ENCODE data around the gene NRAP. TPM values are rescaled to one million over a fixed set of nuclear protein-coding genes. Genes with fewer than 3 reads are reported as not detected.

NRAP gene
- total RNA-seq, 6 donors from 2014 or later, result 0.11 TPM; not detected in 5

DNA sequence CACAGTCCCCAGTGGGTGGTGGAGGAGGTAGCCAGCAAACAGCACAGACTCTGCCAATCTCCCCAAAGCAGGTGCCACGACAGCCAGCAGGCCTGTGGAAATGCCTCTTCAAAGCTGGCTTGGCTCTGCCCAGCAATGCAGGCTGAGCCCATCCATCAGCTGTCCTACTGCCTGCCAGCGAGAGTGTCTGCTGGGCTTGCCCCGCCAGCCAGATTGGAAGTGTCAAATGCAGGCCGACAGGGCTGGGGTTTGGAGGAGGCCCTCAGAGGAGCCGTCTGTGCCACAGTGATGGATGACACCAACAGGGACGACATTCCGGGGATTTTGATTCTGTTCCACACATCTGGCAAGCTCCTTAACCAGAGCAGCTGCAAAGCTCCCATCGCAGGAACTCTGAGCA, 94.3 kb downstream of the NRAP start:
- no peaks in the 10 kb centered on the region for H3K36me3 ChIP-seq
- TF ChIP-seq POLR2A (IDR thresholded peaks at IDR 0.05) (no peak), POLR2AphosphoS5 (IDR thresholded peaks at IDR 0.05) (no peak), EP300 (IDR thresholded peaks at IDR 0.05) (no peak)
- TF ChIP-seq, protein P1, sequence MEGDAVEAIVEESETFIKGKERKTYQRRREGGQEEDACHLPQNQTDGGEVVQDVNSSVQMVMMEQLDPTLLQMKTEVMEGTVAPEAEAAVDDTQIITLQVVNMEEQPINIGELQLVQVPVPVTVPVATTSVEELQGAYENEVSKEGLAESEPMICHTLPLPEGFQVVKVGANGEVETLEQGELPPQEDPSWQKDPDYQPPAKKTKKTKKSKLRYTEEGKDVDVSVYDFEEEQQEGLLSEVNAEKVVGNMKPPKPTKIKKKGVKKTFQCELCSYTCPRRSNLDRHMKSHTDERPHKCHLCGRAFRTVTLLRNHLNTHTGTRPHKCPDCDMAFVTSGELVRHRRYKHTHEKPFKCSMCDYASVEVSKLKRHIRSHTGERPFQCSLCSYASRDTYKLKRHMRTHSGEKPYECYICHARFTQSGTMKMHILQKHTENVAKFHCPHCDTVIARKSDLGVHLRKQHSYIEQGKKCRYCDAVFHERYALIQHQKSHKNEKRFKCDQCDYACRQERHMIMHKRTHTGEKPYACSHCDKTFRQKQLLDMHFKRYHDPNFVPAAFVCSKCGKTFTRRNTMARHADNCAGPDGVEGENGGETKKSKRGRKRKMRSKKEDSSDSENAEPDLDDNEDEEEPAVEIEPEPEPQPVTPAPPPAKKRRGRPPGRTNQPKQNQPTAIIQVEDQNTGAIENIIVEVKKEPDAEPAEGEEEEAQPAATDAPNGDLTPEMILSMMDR (IDR thresholded peaks at IDR 0.05), result no peak
- H3K4me1 ChIP-seq, result no peaks in the 10 kb centered on the region
- H3K27me3 ChIP-seq, result no peaks in the 10 kb centered on the region
- WGBS, 2 donors, result 49 to 67% methylated on average over 5 to 7 of the region's 8 CpGs
- no peak for ATAC-seq (ENCODE audit: low FRiP score in 2 of 2)
- no peaks in the 10 kb centered on the region for H3K9me3 ChIP-seq
- no peak overlapping the region for H3K27ac ChIP-seq
- DNase-seq, result no peak
- H3K4me3 ChIP-seq, result no peak overlapping the region

DNA sequence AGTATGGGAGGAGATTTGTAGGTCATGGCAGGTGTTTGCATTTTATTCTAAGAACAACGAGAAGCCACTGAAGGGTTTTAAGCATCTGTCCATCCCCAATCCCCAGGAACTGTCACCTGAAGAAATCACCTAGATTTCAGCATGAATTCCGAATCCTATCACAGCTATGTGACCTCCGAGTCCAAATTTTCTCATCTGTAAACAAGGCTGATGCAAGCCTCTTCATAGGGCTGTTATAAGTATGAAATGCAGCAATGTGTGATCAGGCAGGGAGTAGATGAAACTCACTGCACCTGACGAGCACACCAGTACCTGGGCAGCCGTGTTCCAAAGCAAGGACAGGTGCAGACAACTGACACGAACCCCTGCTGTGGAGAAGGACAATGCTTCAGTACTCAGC, 97.0 kb downstream of the NRAP start:
- WGBS, 2 donors, result 65 to 66% methylated on average over 6 of the region's 6 CpGs
- H3K27ac ChIP-seq, result no peak overlapping the region
- TF ChIP-seq EP300 (IDR thresholded peaks at IDR 0.05) (no peak), POLR2AphosphoS5 (IDR thresholded peaks at IDR 0.05) (no peak), POLR2A (IDR thresholded peaks at IDR 0.05) (no peak)
- TF ChIP-seq, protein P1 (IDR thresholded peaks at IDR 0.05), result no peak
- DNase-seq (no peak), ATAC-seq (ENCODE audit: low FRiP score in 2 of 2) (no peak)
- no peaks in the 10 kb centered on the region for H3K9me3 ChIP-seq
- no peaks in the 10 kb centered on the region for H3K36me3 ChIP-seq
- H3K4me1 ChIP-seq, result peaks cover 0 to 5% (median 1%) of the 10 kb centered on the region in 4 donors
- H3K4me3 ChIP-seq, result no peak overlapping the region
- H3K27me3 ChIP-seq, result no peaks in the 10 kb centered on the region

DNA sequence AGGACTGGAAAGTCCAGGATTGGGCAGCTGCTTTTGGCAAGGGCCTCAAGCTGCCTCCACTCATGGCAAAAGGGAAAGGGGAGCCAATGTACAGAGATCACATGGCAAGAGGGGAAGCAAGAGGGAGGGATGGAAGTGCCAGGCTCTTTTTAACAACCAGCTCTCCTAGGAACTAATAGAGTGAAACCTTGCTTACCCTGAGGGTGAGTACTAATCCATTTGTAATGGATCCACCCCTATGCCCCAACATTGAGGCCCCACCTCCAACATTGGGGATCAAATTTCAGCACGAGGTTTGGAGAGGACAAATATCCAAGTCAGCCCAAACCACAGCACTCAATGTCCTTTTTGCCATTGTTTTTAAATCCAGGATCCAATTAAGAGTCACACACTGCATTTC, 98.5 kb downstream of the NRAP start:
- WGBS, 2 donors, result 23 to 25% methylated on average over 1 of the region's 1 CpG
- no peak for ATAC-seq (ENCODE audit: low FRiP score in 2 of 2)

DNA sequence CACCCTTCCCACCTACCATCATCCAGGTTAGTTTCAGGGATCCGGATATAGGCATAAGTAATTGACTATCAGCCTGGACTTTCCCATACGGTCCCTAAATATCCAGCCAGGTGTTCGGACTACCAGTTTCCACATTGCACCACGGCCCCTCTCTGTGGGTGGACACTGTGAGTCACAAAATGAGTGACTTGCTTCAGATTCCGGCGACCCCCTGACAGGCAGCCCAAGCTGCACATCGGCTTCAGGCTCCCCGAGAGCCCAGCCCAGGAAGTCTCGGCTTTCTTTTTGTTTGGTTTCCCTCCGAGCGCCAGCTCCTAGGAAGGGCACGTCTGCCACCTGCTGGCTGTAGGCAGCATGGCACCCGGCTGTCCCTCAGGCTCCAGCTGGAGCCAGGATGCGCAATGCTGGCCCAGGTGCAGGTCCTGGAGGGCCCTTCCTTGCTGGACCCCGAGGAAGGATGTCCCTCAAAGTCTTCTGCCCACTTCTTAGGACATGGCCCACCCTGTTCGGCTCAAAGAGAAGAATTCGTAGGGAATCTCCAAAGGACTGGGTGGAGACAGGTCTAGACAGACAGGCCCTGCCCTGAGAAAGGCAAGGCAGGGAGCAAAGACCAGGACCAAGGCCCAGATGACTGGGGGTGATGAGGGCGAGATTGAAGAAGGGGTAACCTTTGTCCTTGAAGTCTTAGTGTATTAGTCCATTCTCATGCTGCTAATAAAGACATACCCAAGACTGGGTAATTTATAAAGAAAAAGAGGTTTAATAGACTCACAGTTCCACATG, 100.3 kb downstream of the NRAP start:
- Histone ChIP-seq H3K4me1 (peaks cover 0 to 5% (median 1%) of the 10 kb centered on the region in 4 donors), H3K27ac (no peak overlapping the region), H3K27me3 (peaks cover 0 to 1% (median 0%) of the 10 kb centered on the region in 4 donors), H3K4me3 (peak overlapping the region in 3 of 4 donors; percentile 9 to 45 (median 41)), H3K9me3 (no peaks in the 10 kb centered on the region), H3K36me3 (no peaks in the 10 kb centered on the region)
- 12 to 21% methylated on average over 5 to 18 of the region's 18 CpGs for WGBS, 2 donors
- peak; percentile 80 to 95 for ATAC-seq (ENCODE audit: low FRiP score in 2 of 2)
- TF ChIP-seq, protein P1 (IDR thresholded peaks at IDR 0.05), result peak; percentile 93 to 98 (median 96)
- TF ChIP-seq POLR2A (IDR thresholded peaks at IDR 0.05) (no peak), POLR2AphosphoS5 (IDR thresholded peaks at IDR 0.05) (no peak)
- peak; percentile 70 to 92 for DNase-seq

More for the DNA sequence above, 98.5 kb downstream of the NRAP start:
- H3K36me3 ChIP-seq, result no peaks in the 10 kb centered on the region
- H3K4me1 ChIP-seq, result peaks cover 0 to 5% (median 1%) of the 10 kb centered on the region in 4 donors
- no peak for DNase-seq
- TF ChIP-seq POLR2A (IDR thresholded peaks at IDR 0.05) (no peak), POLR2AphosphoS5 (IDR thresholded peaks at IDR 0.05) (no peak), EP300 (IDR thresholded peaks at IDR 0.05) (no peak)
- TF ChIP-seq, protein P1 (IDR thresholded peaks at IDR 0.05), result no peak
- H3K4me3 ChIP-seq, result no peak overlapping the region
- no peaks in the 10 kb centered on the region for H3K9me3 ChIP-seq
- H3K27me3 ChIP-seq, result no peaks in the 10 kb centered on the region
- H3K27ac ChIP-seq, result no peak overlapping the region
